ENCODE results near the gene CRY1. TPM values are rescaled to one million over a fixed set of nuclear protein-coding genes. Genes with fewer than 3 reads are reported as not detected.
A peak's percentile ranks its signal among the peaks of the same experiment; 100 is the strongest.

CRY1 gene
- total RNA-seq, 2 donors from 2014 or later: 108 to 109 TPM

GRCh38 chr12:106976668-106977067 is 116.7 kb downstream of the CRY1 start:
- no peaks in the 10 kb centered on the region for H3K27me3 Mint-ChIP-seq
- ATAC-seq: no peak
- H3K27ac Mint-ChIP-seq: no peak overlapping the region
- no peaks in the 10 kb centered on the region for H3K36me3 Mint-ChIP-seq (ENCODE audit: low read depth)
- DNase-seq: no peak
- H3K9me3 ChIP-seq (ENCODE audit: control insufficient read depth, low read length, poor library complexity, severe bottlenecking): no peaks in the 10 kb centered on the region
- H3K4me3 Mint-ChIP-seq: no peak overlapping the region
- H3K4me1 Mint-ChIP-seq: peaks cover 7% of the 10 kb centered on the region

- H3K9me3 ChIP-seq (ENCODE audit: control insufficient read depth, low read length, poor library complexity, severe bottlenecking): no peaks in the 10 kb centered on the region
- ATAC-seq (no peak), DNase-seq (no peak)
- Mint-ChIP-seq H3K4me3 (peak overlapping the region; percentile 28), H3K4me1 (peaks cover 7% of the 10 kb centered on the region), H3K27me3 (no peaks in the 10 kb centered on the region), H3K27ac (peak overlapping the region; percentile 3), H3K36me3 (ENCODE audit: low read depth) (peaks cover under 1% of the 10 kb centered on the region)
These were observed 117.2 kb downstream of the CRY1 start for GRCh38 chr12:106975993-106976658.

DNA sequence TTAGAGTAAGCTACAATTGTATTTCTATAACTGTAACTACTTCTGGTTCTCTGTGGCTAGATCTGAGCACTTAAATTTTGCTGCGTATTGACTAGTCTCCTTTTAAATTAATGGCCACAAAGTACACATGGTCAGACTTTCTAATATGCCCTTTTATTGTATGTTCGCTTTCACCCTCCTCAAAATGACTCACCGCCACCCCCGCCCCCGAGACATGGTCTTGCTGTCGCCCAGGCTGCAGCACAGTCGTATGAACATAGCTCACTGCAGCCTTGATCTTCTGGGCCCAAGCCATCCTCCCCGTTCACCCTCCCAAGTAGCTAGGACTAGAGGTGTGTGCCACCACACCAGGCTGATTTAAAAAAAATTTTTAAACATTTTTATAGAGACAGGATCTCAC is 118.3 kb downstream of the CRY1 start:
- ATAC-seq (no peak), DNase-seq (no peak)
- no peak overlapping the region for H3K27ac Mint-ChIP-seq
- H3K4me1 Mint-ChIP-seq: peaks cover 7% of the 10 kb centered on the region
- peaks cover 3% of the 10 kb centered on the region for H3K36me3 Mint-ChIP-seq (ENCODE audit: low read depth)
- no peaks in the 10 kb centered on the region for H3K27me3 Mint-ChIP-seq
- no peaks in the 10 kb centered on the region for H3K9me3 ChIP-seq (ENCODE audit: control insufficient read depth, low read length, poor library complexity, severe bottlenecking)
- no peak overlapping the region for H3K4me3 Mint-ChIP-seq

GRCh38 chr12:106974511-106974910 is 118.8 kb downstream of the CRY1 start:
- ATAC-seq: no peak
- Mint-ChIP-seq H3K36me3 (ENCODE audit: low read depth) (peaks cover 3% of the 10 kb centered on the region), H3K27ac (no peak overlapping the region), H3K4me3 (no peak overlapping the region), H3K4me1 (peaks cover 7% of the 10 kb centered on the region), H3K27me3 (no peaks in the 10 kb centered on the region)
- DNase-seq: no peak
- no peaks in the 10 kb centered on the region for H3K9me3 ChIP-seq (ENCODE audit: control insufficient read depth, low read length, poor library complexity, severe bottlenecking)

- peaks cover 6% of the 10 kb centered on the region for H3K4me1 Mint-ChIP-seq
- no peak overlapping the region for H3K27ac Mint-ChIP-seq
- no peaks in the 10 kb centered on the region for H3K9me3 ChIP-seq (ENCODE audit: control insufficient read depth, low read length, poor library complexity, severe bottlenecking)
- no peak overlapping the region for H3K4me3 Mint-ChIP-seq
- no peak for DNase-seq
- H3K36me3 Mint-ChIP-seq (ENCODE audit: low read depth): peaks cover 3% of the 10 kb centered on the region
- no peak for ATAC-seq
- H3K27me3 Mint-ChIP-seq: no peaks in the 10 kb centered on the region
These were observed 119.8 kb downstream of the CRY1 start for GRCh38 chr12:106973545-106973944.

DNA sequence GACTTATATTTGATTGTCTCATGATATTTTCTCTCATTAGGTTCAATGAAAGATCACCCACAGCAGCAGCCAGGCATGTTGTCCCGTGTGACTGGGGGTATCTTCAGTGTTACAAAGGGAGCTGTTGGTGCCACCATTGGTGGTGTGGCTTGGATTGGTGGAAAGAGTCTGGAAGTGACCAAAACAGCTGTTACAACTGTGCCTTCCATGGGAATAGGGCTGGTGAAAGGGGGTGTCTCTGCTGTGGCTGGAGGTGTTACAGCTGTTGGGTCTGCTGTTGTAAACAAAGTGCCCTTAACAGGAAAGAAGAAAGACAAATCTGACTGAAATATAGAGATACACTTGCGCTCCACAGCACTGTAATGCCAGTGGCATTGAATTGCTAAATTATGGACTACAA is 122.3 kb downstream of the CRY1 start:
- H3K9me3 ChIP-seq (ENCODE audit: control insufficient read depth, low read length, poor library complexity, severe bottlenecking): no peaks in the 10 kb centered on the region
- Mint-ChIP-seq H3K4me1 (peaks cover 7% of the 10 kb centered on the region), H3K27ac (peak overlapping the region; percentile 1), H3K36me3 (ENCODE audit: low read depth) (peaks cover 3% of the 10 kb centered on the region), H3K27me3 (no peaks in the 10 kb centered on the region), H3K4me3 (no peak overlapping the region)
- ATAC-seq (no peak), DNase-seq (no peak)

DNA sequence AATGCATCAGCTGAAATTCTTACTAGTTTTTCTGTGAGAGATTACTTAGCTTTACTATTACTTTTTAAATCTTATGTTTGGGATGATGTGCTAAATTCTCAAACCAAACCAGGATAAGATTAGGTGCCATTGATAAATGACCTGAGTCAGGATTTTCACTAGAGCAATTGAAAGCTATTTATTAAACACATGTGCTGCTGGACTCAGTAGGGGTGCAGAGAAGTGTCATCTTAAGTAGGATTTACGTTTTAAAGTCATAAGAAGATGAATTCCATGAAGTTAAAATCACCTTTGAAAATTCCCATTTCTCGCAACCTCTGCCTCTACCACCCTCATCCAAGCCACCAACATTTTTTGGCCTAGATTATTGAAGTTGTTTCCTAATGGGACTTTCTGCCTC is 128.8 kb downstream of the CRY1 start:
- Mint-ChIP-seq H3K27me3 (no peaks in the 10 kb centered on the region), H3K4me3 (no peak overlapping the region), H3K4me1 (peaks cover 26% of the 10 kb centered on the region), H3K27ac (no peak overlapping the region), H3K36me3 (ENCODE audit: low read depth) (peaks cover 11% of the 10 kb centered on the region)
- no peaks in the 10 kb centered on the region for H3K9me3 ChIP-seq (ENCODE audit: control insufficient read depth, low read length, poor library complexity, severe bottlenecking)
- DNase-seq: no peak
- ATAC-seq: no peak

DNA sequence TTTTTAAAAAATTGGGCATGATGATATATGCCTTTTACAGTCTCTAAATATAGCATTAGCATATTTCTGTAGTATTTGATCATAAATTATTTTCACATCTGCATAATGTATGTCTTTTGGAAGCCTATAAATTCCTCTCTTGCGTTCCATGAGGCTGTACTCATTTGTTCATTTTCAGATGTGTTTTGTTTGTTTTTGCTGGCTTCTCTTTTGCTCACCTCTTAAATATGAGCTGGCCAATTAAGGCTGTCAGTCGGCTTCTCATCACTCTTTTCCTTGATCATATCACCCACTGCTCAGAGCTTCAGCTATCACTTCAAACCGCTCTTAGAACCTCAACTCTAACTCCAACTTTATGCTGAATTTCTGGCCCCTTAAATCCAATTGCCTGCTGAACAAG is 131.1 kb downstream of the CRY1 start:
- ATAC-seq: no peak
- H3K27ac Mint-ChIP-seq: no peak overlapping the region
- H3K9me3 ChIP-seq (ENCODE audit: control insufficient read depth, low read length, poor library complexity, severe bottlenecking): no peaks in the 10 kb centered on the region
- peaks cover 11% of the 10 kb centered on the region for H3K36me3 Mint-ChIP-seq (ENCODE audit: low read depth)
- H3K4me1 Mint-ChIP-seq: peaks cover 33% of the 10 kb centered on the region
- DNase-seq: no peak
- H3K27me3 Mint-ChIP-seq: no peaks in the 10 kb centered on the region
- H3K4me3 Mint-ChIP-seq: no peak overlapping the region

- Mint-ChIP-seq H3K27ac (no peak overlapping the region), H3K27me3 (no peaks in the 10 kb centered on the region), H3K4me1 (peaks cover 38% of the 10 kb centered on the region), H3K4me3 (no peak overlapping the region), H3K36me3 (ENCODE audit: low read depth) (peaks cover 11% of the 10 kb centered on the region)
- ATAC-seq: no peak
- DNase-seq: no peak
- H3K9me3 ChIP-seq (ENCODE audit: control insufficient read depth, low read length, poor library complexity, severe bottlenecking): no peaks in the 10 kb centered on the region
These were observed 132.9 kb downstream of the CRY1 start for GRCh38 chr12:106960443-106960842.

DNA sequence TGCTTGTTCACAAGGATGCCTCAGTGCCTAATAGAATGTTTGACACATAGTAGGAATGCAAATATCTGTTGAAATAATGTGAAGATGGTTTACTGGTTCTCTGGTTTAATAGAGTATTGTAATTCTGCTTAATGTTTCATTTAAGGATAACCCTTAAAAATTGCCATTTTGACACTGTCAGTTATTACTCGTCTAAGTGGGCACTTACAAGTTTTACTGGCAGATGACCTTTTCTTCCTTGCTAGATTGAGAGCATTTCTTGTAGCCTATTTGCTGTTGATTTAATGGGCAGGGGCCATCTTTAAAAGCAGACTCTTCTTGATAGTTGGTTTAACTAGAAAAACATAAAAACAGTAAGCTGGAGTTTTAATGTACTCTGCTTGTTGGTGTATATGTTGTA is 135.8 kb downstream of the CRY1 start:
- H3K9me3 ChIP-seq (ENCODE audit: control insufficient read depth, low read length, poor library complexity, severe bottlenecking): no peaks in the 10 kb centered on the region
- Mint-ChIP-seq H3K27me3 (no peaks in the 10 kb centered on the region), H3K27ac (peak overlapping the region; percentile 95), H3K36me3 (ENCODE audit: low read depth) (peaks cover 4% of the 10 kb centered on the region), H3K4me3 (peak overlapping the region; percentile 97), H3K4me1 (peaks cover 31% of the 10 kb centered on the region)
- DNase-seq (no peak), ATAC-seq (no peak)

- ATAC-seq (peak; percentile 36), DNase-seq (peak; percentile 12 to 52 (median 51))
- peak overlapping the region; percentile 95 for H3K27ac Mint-ChIP-seq
- H3K9me3 ChIP-seq (ENCODE audit: control insufficient read depth, low read length, poor library complexity, severe bottlenecking): no peaks in the 10 kb centered on the region
- H3K27me3 Mint-ChIP-seq: no peaks in the 10 kb centered on the region
- no peaks in the 10 kb centered on the region for H3K36me3 Mint-ChIP-seq (ENCODE audit: low read depth)
- H3K4me1 Mint-ChIP-seq: peaks cover 27% of the 10 kb centered on the region
- H3K4me3 Mint-ChIP-seq: peak overlapping the region; percentile 97
These were observed 137.2 kb downstream of the CRY1 start for GRCh38 chr12:106956048-106956578.

DNA sequence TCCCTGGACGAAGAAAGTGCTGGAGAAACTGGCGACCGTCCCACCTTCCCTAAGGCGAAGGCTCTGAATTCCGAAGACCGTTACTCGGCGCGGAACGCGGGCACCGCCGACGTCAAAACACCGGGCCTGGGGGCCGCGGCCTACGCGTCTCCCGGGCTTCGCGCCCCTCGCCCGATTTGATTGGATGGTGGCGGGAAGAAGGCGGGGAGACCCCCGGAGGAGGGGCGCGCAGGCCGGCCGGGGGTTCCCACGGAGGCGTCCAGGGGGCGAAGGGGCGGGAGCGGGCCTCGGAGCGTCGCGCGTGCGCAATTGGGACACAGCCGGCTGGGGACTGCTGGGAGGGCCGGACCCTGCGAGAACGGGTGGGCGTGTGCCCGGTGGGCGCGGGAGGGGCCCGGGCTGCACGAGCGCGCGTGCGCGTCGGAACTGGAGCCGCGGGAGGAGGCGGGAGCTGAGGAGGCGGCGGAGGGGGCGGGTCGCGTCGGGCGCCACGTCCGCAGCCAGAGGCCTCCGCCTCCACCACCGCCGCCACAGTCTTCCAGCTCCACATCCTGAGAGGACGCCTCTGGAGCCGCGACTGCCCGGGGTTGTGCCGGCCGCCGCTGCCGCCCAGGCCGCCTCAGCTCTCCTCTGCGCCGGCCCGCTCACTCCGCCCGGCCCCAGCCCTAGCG is 137.8 kb downstream of the CRY1 start, which contains the start of gene TMEM263:
TSS of gene TMEM263 (plus strand) at position 531 of the 671 bp plus-strand sequence. CDS start 11,210 bp downstream, outside the sequence.
- no peaks in the 10 kb centered on the region for H3K27me3 Mint-ChIP-seq
- no peaks in the 10 kb centered on the region for H3K9me3 ChIP-seq (ENCODE audit: control insufficient read depth, low read length, poor library complexity, severe bottlenecking)
- peak; percentile 82 to 93 (median 88) for DNase-seq
- no peaks in the 10 kb centered on the region for H3K36me3 Mint-ChIP-seq (ENCODE audit: low read depth)
- peak within 1 kb of the TSS; percentile 97 for H3K4me3 Mint-ChIP-seq
- H3K27ac Mint-ChIP-seq: peak within 1 kb of the TSS; percentile 95
- H3K4me1 Mint-ChIP-seq: peaks cover 24% of the 10 kb centered on the region
- peak; percentile 79 for ATAC-seq

- ATAC-seq (peak; percentile 40), DNase-seq (peak in 2 of 3 donors; percentile 8)
- peak overlapping the region; percentile 97 for H3K4me3 Mint-ChIP-seq
- no peaks in the 10 kb centered on the region for H3K36me3 Mint-ChIP-seq (ENCODE audit: low read depth)
- peak overlapping the region; percentile 94 for H3K27ac Mint-ChIP-seq
- peaks cover 22% of the 10 kb centered on the region for H3K4me1 Mint-ChIP-seq
- no peaks in the 10 kb centered on the region for H3K27me3 Mint-ChIP-seq
- H3K9me3 ChIP-seq (ENCODE audit: control insufficient read depth, low read length, poor library complexity, severe bottlenecking): no peaks in the 10 kb centered on the region
These were observed 138.6 kb downstream of the CRY1 start for GRCh38 chr12:106954462-106955376.

Data from T-helper 17 cell (primary cell).